H1 (cell line): ENCODE data around the gene SETDB2. TPM values are rescaled to one million over a fixed set of nuclear protein-coding genes. Genes with fewer than 3 reads are reported as not detected.

Experiments used
- CBX5 ChIP-seq: fragments of 300-800, 300-1000 bp; sonication (generic); IDR thresholded peaks from 2 replicates; pipeline ENCODE4 v1.7.1; 2016; ENCODE audit warnings: antibody characterized with exemption, low read length, low read depth
- CHD7 ChIP-seq: fragments of 300-600 bp; sonication (generic); IDR thresholded peaks from 2 replicates; pipeline ENCODE4 v1.7.1; 2012; ENCODE audit warnings: low read length, moderate library complexity, mild to moderate bottlenecking, inconsistent platforms; ENCODE audit not compliant: insufficient replicate concordance
- FOSL1 ChIP-seq: IDR thresholded peaks from 2 replicates; pipeline ENCODE4 v1.6.1; 2011; ENCODE audit warnings: mild to moderate bottlenecking, low read depth, low read length, moderate library complexity; ENCODE audit not compliant: insufficient read depth
- polyA plus RNA-seq, 7 experiments: library from polyadenylated mRNA; depleted of rRNA in 3 of 7; stranded (reverse) in 5 of 7; unstranded in 2 of 7; fragments of >200 nt in 5 of 7; fragments of 200-250 nt in 2 of 7; gene quantifications; 1 replicate in 5 of 7; 2 replicates in 1 of 7; 4 replicates in 1 of 7; pipeline versions ENCODE4 v1.2.1 to v1.2.3, GENCODE V29; 2011 to 2013; ENCODE audit warnings: missing spikeins in 2 of 7, mixed read lengths in 2 of 7
- total RNA-seq: library from RNA; stranded (reverse); fragmentation: NEBNext Ultra II Directional; extraction: Animal tissue kit (Norgen Biotek cat#: 25700); gene quantifications from 2 replicates; pipeline ENCODE4 v1.2.1, GENCODE V29; 2021

The SETDB2 gene
- total and polyA plus RNA-seq, 2 of the 8 experiments (the other 6 are each of a cell fraction or from before 2014, with no cell fraction given) = 1.2 to 6.1 TPM

GRCh38 chr13:49494645-49495044, 50.6 kb downstream of the SETDB2 start (continued):
- TF ChIP-seq CHD7 (no peak), FOSL1 (no peak), CBX5 (no peak)
